PFSK-1 (cell line): ENCODE measurements around the gene PPP4R4.

Experiments
- POLR2AphosphoS5 ChIP-seq: IDR thresholded peaks from 2 replicates; pipeline ENCODE4 v1.6.1; 2012; ENCODE audit warnings: low read depth, mild to moderate bottlenecking, control low read depth, low read length, moderate library complexity
- TAF1 ChIP-seq: IDR thresholded peaks from 2 replicates; pipeline ENCODE4 v1.6.1; 2012; ENCODE audit warnings: low read length, control low read depth, borderline replicate concordance; ENCODE audit not compliant: insufficient read depth
- TF ChIP-seq, protein P1 (sequence below), 2 experiments: IDR thresholded peaks; 2 replicates each; pipeline versions ENCODE4 v1.6.1 to v1.8.0; 2011 to 2012; ENCODE audit warnings: low read depth in 2 of 2, low read length in 2 of 2, control low read depth in 1 of 2, inconsistent platforms in 1 of 2, mild to moderate bottlenecking in 1 of 2, moderate library complexity in 1 of 2; ENCODE audit not compliant: insufficient read depth in 1 of 2

DNA sequence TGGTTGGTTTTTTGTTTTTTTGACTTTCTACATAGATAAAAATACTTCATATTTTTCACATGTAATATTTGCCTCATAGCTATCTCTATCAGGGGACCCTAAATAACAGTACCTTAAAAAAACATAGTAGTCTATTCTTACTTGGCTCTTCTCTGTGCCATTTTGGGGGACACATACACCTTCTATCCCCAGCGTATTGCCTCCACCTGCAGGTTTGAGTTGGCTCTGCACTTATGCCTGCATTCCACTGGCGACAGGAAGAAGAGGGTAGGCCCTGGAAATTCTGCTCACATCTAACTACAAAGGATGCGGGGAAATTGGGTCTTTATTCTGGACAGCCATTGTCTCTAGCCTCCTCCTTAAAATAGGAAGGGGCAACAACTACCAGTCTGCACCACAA is 30.9 kb upstream of the PPP4R4 start:
- TF ChIP-seq TAF1 (no peak), POLR2AphosphoS5 (no peak)
- TF ChIP-seq, protein P1, sequence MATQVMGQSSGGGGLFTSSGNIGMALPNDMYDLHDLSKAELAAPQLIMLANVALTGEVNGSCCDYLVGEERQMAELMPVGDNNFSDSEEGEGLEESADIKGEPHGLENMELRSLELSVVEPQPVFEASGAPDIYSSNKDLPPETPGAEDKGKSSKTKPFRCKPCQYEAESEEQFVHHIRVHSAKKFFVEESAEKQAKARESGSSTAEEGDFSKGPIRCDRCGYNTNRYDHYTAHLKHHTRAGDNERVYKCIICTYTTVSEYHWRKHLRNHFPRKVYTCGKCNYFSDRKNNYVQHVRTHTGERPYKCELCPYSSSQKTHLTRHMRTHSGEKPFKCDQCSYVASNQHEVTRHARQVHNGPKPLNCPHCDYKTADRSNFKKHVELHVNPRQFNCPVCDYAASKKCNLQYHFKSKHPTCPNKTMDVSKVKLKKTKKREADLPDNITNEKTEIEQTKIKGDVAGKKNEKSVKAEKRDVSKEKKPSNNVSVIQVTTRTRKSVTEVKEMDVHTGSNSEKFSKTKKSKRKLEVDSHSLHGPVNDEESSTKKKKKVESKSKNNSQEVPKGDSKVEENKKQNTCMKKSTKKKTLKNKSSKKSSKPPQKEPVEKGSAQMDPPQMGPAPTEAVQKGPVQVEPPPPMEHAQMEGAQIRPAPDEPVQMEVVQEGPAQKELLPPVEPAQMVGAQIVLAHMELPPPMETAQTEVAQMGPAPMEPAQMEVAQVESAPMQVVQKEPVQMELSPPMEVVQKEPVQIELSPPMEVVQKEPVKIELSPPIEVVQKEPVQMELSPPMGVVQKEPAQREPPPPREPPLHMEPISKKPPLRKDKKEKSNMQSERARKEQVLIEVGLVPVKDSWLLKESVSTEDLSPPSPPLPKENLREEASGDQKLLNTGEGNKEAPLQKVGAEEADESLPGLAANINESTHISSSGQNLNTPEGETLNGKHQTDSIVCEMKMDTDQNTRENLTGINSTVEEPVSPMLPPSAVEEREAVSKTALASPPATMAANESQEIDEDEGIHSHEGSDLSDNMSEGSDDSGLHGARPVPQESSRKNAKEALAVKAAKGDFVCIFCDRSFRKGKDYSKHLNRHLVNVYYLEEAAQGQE (IDR thresholded peaks at IDR 0.05; ENCODE audit: insufficient read depth in 1 of 2, low read depth in 2 of 2, low read length in 2 of 2) = no peak
